Gastrocnemius medialis (tissue), 4 donors: ENCODE data around the gene NPAS2. TPM values are rescaled to one million over a fixed set of nuclear protein-coding genes. Genes with fewer than 3 reads are reported as not detected.
A peak's percentile ranks its signal among the peaks of the same experiment; 100 is the strongest.

Experiments
- ATAC-seq, 2 donors: fragments of 150-250 bp; one replicate each; pipeline ENCODE4 v1.9.1; 2016
- DNase-seq, 2 donors: peaks; one replicate each; pipeline ENCODE4 v3.0.0-alpha.2; 2019
- H3K27ac ChIP-seq, 4 donors: fragments of 200-600 bp; sonication (generic); 1 replicate in 1 of 4; 2 replicates in 3 of 4; pipeline ENCODE4 v1.5.1; 2016 to 2018; ENCODE audit warnings: mild to moderate bottlenecking in 2 of 4, moderate library complexity in 1 of 4
- H3K27me3 ChIP-seq, 3 donors: fragments of 200-600 bp; sonication (generic) in 2 of 3; 1 replicate in 1 of 3; 2 replicates in 2 of 3; pipeline versions ENCODE4 v1.5.1 to v1.6.0; 2016 to 2019; ENCODE audit warnings: mild to moderate bottlenecking in 1 of 3, moderate library complexity in 1 of 3
- H3K36me3 ChIP-seq, 2 donors: fragments of 200-600 bp; sonication (generic) in 1 of 2; one replicate each; pipeline ENCODE4 v1.5.1; 2017 to 2018
- H3K4me1 ChIP-seq, 2 donors: fragments of 200-600 bp; sonication (generic) in 1 of 2; one replicate each; pipeline ENCODE4 v1.5.1; 2016 to 2017; ENCODE audit warnings: mild to moderate bottlenecking in 2 of 2
- H3K4me3 ChIP-seq, 4 donors: fragments of 200-600 bp; sonication (generic) in 3 of 4; 1 replicate in 1 of 4; 2 replicates in 3 of 4; pipeline ENCODE4 v1.5.1; 2016 to 2019; ENCODE audit warnings: mild to moderate bottlenecking in 2 of 4
- H3K9me3 ChIP-seq, 3 donors: fragments of 200-600 bp; sonication (generic) in 2 of 3; 1 replicate in 1 of 3; 2 replicates in 2 of 3; pipeline ENCODE4 v1.5.1; 2016 to 2019
- CTCF ChIP-seq, 5 experiments: fragments of 450-650 bp in 3 of 5; fragments of 200-600 bp in 2 of 5; sonication (generic) in 2 of 5; IDR thresholded peaks in 4 of 5; conservative IDR thresholded peaks in 1 of 5; 1 replicate in 4 of 5; 2 replicates in 1 of 5; pipeline ENCODE4 v1.5.1; 2016 to 2019; ENCODE audit warnings: antibody characterized with exemption in 5 of 5, mild to moderate bottlenecking in 3 of 5, moderate library complexity in 3 of 5
- POLR2A ChIP-seq, 2 donors: fragments of 450-650 bp; IDR thresholded peaks; one replicate each; pipeline ENCODE4 v1.6.1; 2017; ENCODE audit warnings: antibody characterized with exemption in 2 of 2, mild to moderate bottlenecking in 2 of 2, moderate library complexity in 2 of 2
- in situ Hi-C, 4 donors: fragments of 200-750 bp; cut with MboI; loops; one replicate each; pipeline versions ENCODE4 v1.15.0 to v1.8.0; 2017; ENCODE audit warnings: low sequenced_read_pairs in 4 of 4
- intact Hi-C: fragments of 100-400 bp; cut with DNase I; formaldehyde crosslinking; loops from one replicate; pipeline ENCODE4 v1.15.1; 2023; ENCODE audit warnings: low total_unique reads
- total RNA-seq, 4 donors: library from RNA; depleted of rRNA; stranded (reverse); fragments of >200 nt; gene quantifications; one replicate each; pipeline versions ENCODE4 v1.1.0 to v1.2.3, GENCODE V29; 2016

Gene NPAS2
- total RNA-seq, 4 donors from 2014 or later = 11.4 to 48.2 (median 36.6) TPM

- TF ChIP-seq CTCF (IDR thresholded peaks at IDR 0.05 in 4 of 5, conservative IDR thresholded peaks at IDR 0.05 in 1 of 5) = no peak
- no peak for TF ChIP-seq POLR2A (IDR thresholded peaks at IDR 0.05)
- Histone ChIP-seq H3K4me3 (no peak overlapping the region), H3K4me1 (peaks cover 13 to 14% of the 10 kb centered on the region in 2 donors), H3K9me3 (no peaks in the 10 kb centered on the region), H3K27me3 (no peaks in the 10 kb centered on the region), H3K36me3 (peaks cover 0 to 5% of the 10 kb centered on the region in 2 donors), H3K27ac (no peak overlapping the region)
- ATAC-seq (no peak), DNase-seq (no peak)
- intact Hi-C loops = no loop called here
- in situ Hi-C loops = no loop called here
Observed at GRCh38 chr2:100954044-100954420, 134.1 kb downstream of the NPAS2 start.

- TF ChIP-seq CTCF (IDR thresholded peaks at IDR 0.05 in 4 of 5, conservative IDR thresholded peaks at IDR 0.05 in 1 of 5) = no peak
- no peak for TF ChIP-seq POLR2A (IDR thresholded peaks at IDR 0.05)
- Histone ChIP-seq H3K27me3 (no peaks in the 10 kb centered on the region), H3K4me1 (peaks cover 14 to 17% of the 10 kb centered on the region in 2 donors), H3K27ac (no peak overlapping the region), H3K36me3 (no peaks in the 10 kb centered on the region), H3K9me3 (no peaks in the 10 kb centered on the region), H3K4me3 (no peak overlapping the region)
- ATAC-seq (no peak), DNase-seq (no peak)
- intact Hi-C loops (loop anchor here (5.0 kb wide), 1 partner anchor 138 kb away; no protein-coding TSS in a partner anchor), in situ Hi-C loops (no loop called here)
Observed at GRCh38 chr2:100955226-100955625, 135.3 kb downstream of the NPAS2 start.

- no peaks in the 10 kb centered on the region for H3K36me3 ChIP-seq
- in situ Hi-C loops (no loop called here), intact Hi-C loops (loop anchor here (5.0 kb wide), 1 partner anchor 139 kb away; no protein-coding TSS in a partner anchor)
- TF ChIP-seq CTCF (IDR thresholded peaks at IDR 0.05 in 4 of 5, conservative IDR thresholded peaks at IDR 0.05 in 1 of 5) = no peak
- TF ChIP-seq POLR2A (IDR thresholded peaks at IDR 0.05) = no peak
- no peak for ATAC-seq
- no peak for DNase-seq
- H3K27ac ChIP-seq = no peak overlapping the region
- H3K4me3 ChIP-seq = no peak overlapping the region
- no peaks in the 10 kb centered on the region for H3K9me3 ChIP-seq
- H3K27me3 ChIP-seq = no peaks in the 10 kb centered on the region
- peaks cover 14 to 17% of the 10 kb centered on the region in 2 donors for H3K4me1 ChIP-seq
Observed at GRCh38 chr2:100956081-100956480, 136.1 kb downstream of the NPAS2 start.

- Histone ChIP-seq H3K27me3 (no peaks in the 10 kb centered on the region), H3K27ac (peak overlapping the region in 1 of 4 donors; percentile 23), H3K36me3 (no peaks in the 10 kb centered on the region), H3K4me1 (peaks cover 14 to 17% of the 10 kb centered on the region in 2 donors), H3K9me3 (no peaks in the 10 kb centered on the region), H3K4me3 (peak overlapping the region in 1 of 4 donors; percentile 28)
- DNase-seq (peak; percentile 70 to 79), ATAC-seq (peak; percentile 95 to 99)
- in situ Hi-C loops = no loop called here
- TF ChIP-seq POLR2A (IDR thresholded peaks at IDR 0.05) = no peak
- TF ChIP-seq CTCF (IDR thresholded peaks at IDR 0.05 in 4 of 5, conservative IDR thresholded peaks at IDR 0.05 in 1 of 5) = no peak
- intact Hi-C loops = loop anchor here (2.0 to 5.0 kb wide), 2 partner anchors 23 to 141 kb away; no protein-coding TSS in a partner anchor
Observed at GRCh38 chr2:100957996-100958653, 138.2 kb downstream of the NPAS2 start.
